Caco-2 (cell line): ENCODE data around the gene GLB1L. TPM values are rescaled to one million over a fixed set of nuclear protein-coding genes. Genes with fewer than 3 reads are reported as not detected.

Experiments used
- BruUV-seq: library from RNA; stranded (reverse); fragments of 400-500 nt; replicated peaks from 2 replicates; lab custom pipeline; 2021; lab: Mats Ljungman, UMichigan
- CTCF ChIA-PET: fragments of 300-600 bp; sonication (Branson Sonifier 250); formaldehyde crosslinking; loops from one replicate; lab custom pipeline; 2022; ENCODE audit warnings: antibody characterized with exemption; lab: Charles Lee
- POLR2A ChIA-PET: fragments of 300-600 bp; sonication (Branson Sonifier 250); formaldehyde crosslinking; loops from one replicate; lab custom pipeline; 2022; ENCODE audit warnings: antibody characterized with exemption; lab: Charles Lee
- DNase-seq, 2 experiments: peaks; one replicate each; pipeline versions ENCODE4 v3.0.0 to v3.0.0-alpha.2; 2020 to 2022
- H3K27me3 ChIP-seq: replicated peaks from 2 replicates; pipeline ENCODE4 v1.6.0; 2011; ENCODE audit warnings: low read length; ENCODE audit not compliant: control insufficient read depth, insufficient read depth
- H3K36me3 ChIP-seq: 2 replicates; pipeline ENCODE4 v1.5.1; 2011; ENCODE audit warnings: low read length; ENCODE audit not compliant: control insufficient read depth, insufficient read depth
- H3K4me1 ChIP-seq: fragments of 250-450 bp; sonication (Bioruptor Pico); 2 replicates; pipeline ENCODE4 v1.5.1; 2020; ENCODE audit warnings: mild to moderate bottlenecking
- H3K4me3 ChIP-seq: 2 replicates; pipeline ENCODE4 v1.5.1; 2011; ENCODE audit warnings: low read depth, mild to moderate bottlenecking, control low read depth, low read length
- H3K9me3 ChIP-seq: fragments of 250-450 bp; sonication (Bioruptor Pico); 2 replicates; pipeline ENCODE4 v1.5.1; 2020; ENCODE audit warnings: mild to moderate bottlenecking, moderate library complexity
- H3K27ac Mint-ChIP-seq: one replicate; pipeline ENCODE4 v1.8.0; 2022; ENCODE audit warnings: mixed read lengths; ENCODE audit not compliant: unreplicated experiment
- H3K27me3 Mint-ChIP-seq: one replicate; pipeline ENCODE4 v1.8.0; 2022; ENCODE audit warnings: mixed read lengths; ENCODE audit not compliant: insufficient read depth, unreplicated experiment
- H3K36me3 Mint-ChIP-seq: one replicate; pipeline ENCODE4 v1.8.0; 2022; ENCODE audit warnings: mild to moderate bottlenecking, mixed read lengths; ENCODE audit not compliant: insufficient read depth, unreplicated experiment
- H3K4me1 Mint-ChIP-seq: one replicate; pipeline ENCODE4 v1.8.0; 2022; ENCODE audit warnings: low read depth, mixed read lengths; ENCODE audit not compliant: unreplicated experiment
- H3K4me3 Mint-ChIP-seq: one replicate; pipeline ENCODE4 v1.8.0; 2022; ENCODE audit warnings: mild to moderate bottlenecking, moderate library complexity, mixed read lengths; ENCODE audit not compliant: unreplicated experiment
- H3K9me3 Mint-ChIP-seq: one replicate; pipeline ENCODE4 v1.8.0; 2022; ENCODE audit warnings: mixed read lengths; ENCODE audit not compliant: unreplicated experiment
- intact Hi-C: fragments of 100-400 bp; cut with micrococcal nuclease; formaldehyde crosslinking; loops from one replicate; pipeline ENCODE4 v1.10.0; 2022; ENCODE audit not compliant: unreplicated experiment
- total RNA-seq: library from RNA; stranded (reverse); gene quantifications from 2 replicates; pipeline ENCODE4 v1.2.3, GENCODE V29; 2022
- TF ChIP-seq, protein P1 (sequence below), 2 experiments: fragments of 200-600 bp in 1 of 2; IDR thresholded peaks; 1 replicate in 1 of 2; 2 replicates in 1 of 2; pipeline versions ENCODE4 v1.5.1 to v1.8.0; 2011 to 2022; ENCODE audit warnings: antibody characterized with exemption in 1 of 2, control low read depth in 1 of 2, inconsistent platforms in 1 of 2, low read depth in 1 of 2, low read length in 1 of 2, mild to moderate bottlenecking in 1 of 2, moderate library complexity in 1 of 2; ENCODE audit not compliant: insufficient read depth in 1 of 2, severe bottlenecking in 1 of 2, unreplicated experiment in 1 of 2

Gene GLB1L
- total RNA-seq, 1 experiment from 2014 or later: 3.3 TPM

DNA sequence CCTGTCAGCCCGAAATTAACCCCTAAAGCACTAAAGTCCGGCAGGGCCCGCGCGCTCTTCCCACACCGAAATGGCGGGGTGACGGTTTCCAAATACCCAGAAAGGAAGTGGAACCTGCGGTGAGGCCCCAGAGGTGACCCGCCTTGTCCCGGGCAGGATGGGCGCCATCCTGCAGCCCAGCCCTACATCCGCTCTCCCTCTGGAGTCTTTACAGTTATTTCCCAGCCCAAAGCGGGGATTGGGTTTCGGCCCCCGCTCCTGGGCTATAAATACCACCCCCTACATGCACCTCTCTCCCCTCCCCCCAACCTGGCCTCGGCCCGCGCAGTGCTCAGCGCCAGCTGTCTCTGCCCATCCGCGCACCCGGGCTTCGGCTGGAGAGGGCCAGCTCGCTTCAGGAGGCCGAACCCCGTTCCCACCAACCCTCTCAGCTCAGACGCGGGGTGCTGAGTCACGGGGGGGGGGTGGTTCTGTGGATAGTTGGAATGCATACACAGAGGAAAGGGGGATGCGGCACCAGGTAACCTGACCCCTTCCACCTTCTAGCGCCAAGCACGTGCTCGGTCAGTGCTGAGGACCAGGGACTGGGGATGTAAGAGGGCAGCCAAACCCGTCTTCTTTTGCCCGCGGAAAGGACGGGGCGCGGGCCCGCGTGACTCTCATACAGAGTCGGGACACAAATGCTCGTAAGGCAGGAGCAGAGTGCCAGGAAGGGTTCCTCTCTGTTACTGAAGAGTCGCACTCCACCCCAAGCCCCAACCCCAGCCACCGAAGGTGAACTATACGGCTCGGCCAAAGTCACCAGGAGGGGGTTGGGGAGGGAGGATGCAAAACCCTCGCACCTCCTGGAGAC is 7.9 kb upstream of the GLB1L start, which contains the start of gene TUBA4B:
TSS of gene TUBA4B (plus strand) at position 344 of the 853 bp plus-strand sequence. CDS start at position 509, 165 bp downstream.
- Histone ChIP-seq H3K4me1 (peaks cover 28% of the 10 kb centered on the region), H3K27me3 (no peaks in the 10 kb centered on the region), H3K36me3 (no peaks in the 10 kb centered on the region; the same call in 1 of the 2 replicates), H3K4me3 (peak within 1 kb of the TSS; percentile 48), H3K9me3 (no peaks in the 10 kb centered on the region)
- CTCF ChIA-PET: interaction anchor here (0.5 to 3.3 kb wide), 5 partner anchors 21 to 135 kb away, joined by 4 to 22 read pairs (median 4); partner anchors contain the start of genes DNPEP and ZFAND2B
- intact Hi-C loops: no loop called here
- H3K27ac Mint-ChIP-seq: no peak within 1 kb of the TSS
- H3K36me3 Mint-ChIP-seq: peaks cover 8% of the 10 kb centered on the region
- peaks cover 36% of the 10 kb centered on the region for H3K4me1 Mint-ChIP-seq
- TSS peak; percentile 58 for BruUV-seq
- DNase-seq: no peak
- POLR2A ChIA-PET: interaction anchor here (0.5 to 1.7 kb wide), 5 partner anchors 8 to 514 kb away, joined by 3 to 6 read pairs (median 3); partner anchors contain the start of genes ATG9A, CDK5R2, GLB1L and STK16
- peak within 1 kb of the TSS; percentile 62 for H3K4me3 Mint-ChIP-seq
- H3K27me3 Mint-ChIP-seq: peaks cover 4% of the 10 kb centered on the region
- TF ChIP-seq, protein P1, sequence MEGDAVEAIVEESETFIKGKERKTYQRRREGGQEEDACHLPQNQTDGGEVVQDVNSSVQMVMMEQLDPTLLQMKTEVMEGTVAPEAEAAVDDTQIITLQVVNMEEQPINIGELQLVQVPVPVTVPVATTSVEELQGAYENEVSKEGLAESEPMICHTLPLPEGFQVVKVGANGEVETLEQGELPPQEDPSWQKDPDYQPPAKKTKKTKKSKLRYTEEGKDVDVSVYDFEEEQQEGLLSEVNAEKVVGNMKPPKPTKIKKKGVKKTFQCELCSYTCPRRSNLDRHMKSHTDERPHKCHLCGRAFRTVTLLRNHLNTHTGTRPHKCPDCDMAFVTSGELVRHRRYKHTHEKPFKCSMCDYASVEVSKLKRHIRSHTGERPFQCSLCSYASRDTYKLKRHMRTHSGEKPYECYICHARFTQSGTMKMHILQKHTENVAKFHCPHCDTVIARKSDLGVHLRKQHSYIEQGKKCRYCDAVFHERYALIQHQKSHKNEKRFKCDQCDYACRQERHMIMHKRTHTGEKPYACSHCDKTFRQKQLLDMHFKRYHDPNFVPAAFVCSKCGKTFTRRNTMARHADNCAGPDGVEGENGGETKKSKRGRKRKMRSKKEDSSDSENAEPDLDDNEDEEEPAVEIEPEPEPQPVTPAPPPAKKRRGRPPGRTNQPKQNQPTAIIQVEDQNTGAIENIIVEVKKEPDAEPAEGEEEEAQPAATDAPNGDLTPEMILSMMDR (IDR thresholded peaks at IDR 0.05; ENCODE audit: insufficient read depth in 1 of 2, low read depth in 1 of 2, low read length in 1 of 2, severe bottlenecking in 1 of 2, unreplicated experiment in 1 of 2): no peak
- no peaks in the 10 kb centered on the region for H3K9me3 Mint-ChIP-seq

DNA sequence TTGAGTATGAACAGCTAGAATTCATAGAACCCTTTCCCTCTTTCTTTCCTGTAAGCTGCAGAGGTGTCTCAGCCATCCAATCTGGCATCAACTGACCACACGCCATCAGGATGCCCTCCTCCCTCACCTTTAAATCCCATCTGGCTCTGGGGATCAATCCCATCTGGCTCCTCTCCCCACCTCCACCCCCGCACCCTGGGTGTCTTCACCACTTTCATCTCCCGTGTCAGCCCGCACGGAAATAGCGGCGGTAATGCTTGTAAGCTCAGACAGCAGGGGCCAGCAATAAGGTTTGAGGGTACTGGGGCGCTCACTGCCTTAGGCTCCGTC is 7.3 kb upstream of the GLB1L start:
- Mint-ChIP-seq H3K4me1 (peaks cover 37% of the 10 kb centered on the region), H3K27ac (no peak overlapping the region), H3K9me3 (no peaks in the 10 kb centered on the region), H3K4me3 (no peak overlapping the region), H3K36me3 (peaks cover 8% of the 10 kb centered on the region), H3K27me3 (peaks cover 4% of the 10 kb centered on the region)
- Histone ChIP-seq H3K36me3 (no peaks in the 10 kb centered on the region; the same call in 1 of the 2 replicates), H3K27me3 (no peaks in the 10 kb centered on the region), H3K4me1 (peaks cover 31% of the 10 kb centered on the region), H3K4me3 (no peak overlapping the region; the same call in 1 of the 2 replicates), H3K9me3 (no peaks in the 10 kb centered on the region)
- DNase-seq: no peak
- CTCF ChIA-PET: interaction anchor here (0.5 to 3.3 kb wide), 4 partner anchors 22 to 135 kb away, joined by 4 to 22 read pairs (median 5); partner anchors contain the start of gene DNPEP
- intact Hi-C loops: no loop called here
- BruUV-seq: no TSS peak
- TF ChIP-seq, protein P1 (IDR thresholded peaks at IDR 0.05; ENCODE audit: insufficient read depth in 1 of 2, low read depth in 1 of 2, low read length in 1 of 2, severe bottlenecking in 1 of 2, unreplicated experiment in 1 of 2): no peak
- POLR2A ChIA-PET: interaction anchor here (0.6 kb wide), 2 partner anchors 293 to 513 kb away, joined by 3 to 6 read pairs; partner anchors contain the start of gene CDK5R2

DNA sequence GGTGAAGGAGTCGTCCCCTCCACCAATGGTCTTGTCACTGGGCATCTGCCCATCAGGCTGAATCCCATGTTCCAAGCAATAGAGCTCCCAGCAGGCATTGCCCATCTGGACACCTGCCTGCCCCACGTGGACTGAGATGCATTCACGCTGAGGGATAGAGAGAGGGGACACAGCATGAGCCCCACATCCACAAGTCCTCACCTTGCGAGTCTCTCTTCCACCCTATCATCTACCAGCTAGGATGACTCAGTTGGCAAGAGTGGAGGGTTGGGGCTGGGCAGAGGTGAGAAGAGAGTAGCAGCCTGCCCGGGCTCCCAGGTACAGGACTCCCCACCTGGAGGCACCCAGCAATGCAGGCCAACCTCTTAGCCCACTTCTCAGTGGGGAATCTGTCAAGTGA is 6.8 kb upstream of the GLB1L start:
- no peak overlapping the region for H3K27ac Mint-ChIP-seq
- H3K4me1 Mint-ChIP-seq: peaks cover 37% of the 10 kb centered on the region
- no peaks in the 10 kb centered on the region for H3K9me3 ChIP-seq
- TF ChIP-seq, protein P1 (IDR thresholded peaks at IDR 0.05; ENCODE audit: insufficient read depth in 1 of 2, low read depth in 1 of 2, low read length in 1 of 2, severe bottlenecking in 1 of 2, unreplicated experiment in 1 of 2): no peak
- BruUV-seq: no TSS peak
- ChIA-PET POLR2A (interaction anchor here (0.6 kb wide), 1 partner anchor 136 kb away, joined by 3 read pairs; the partner anchor contains the start of gene DNPEP), CTCF (interaction anchor here (0.9 to 3.3 kb wide), 2 partner anchors 22 to 43 kb away, joined by 5 to 22 read pairs; no protein-coding TSS in a partner anchor)
- peaks cover 8% of the 10 kb centered on the region for H3K36me3 Mint-ChIP-seq
- peaks cover 4% of the 10 kb centered on the region for H3K27me3 Mint-ChIP-seq
- H3K4me3 Mint-ChIP-seq: no peak overlapping the region
- no peaks in the 10 kb centered on the region for H3K27me3 ChIP-seq
- no peaks in the 10 kb centered on the region; the same call in 1 of the 2 replicates for H3K36me3 ChIP-seq
- DNase-seq: no peak
- no peaks in the 10 kb centered on the region for H3K9me3 Mint-ChIP-seq
- peaks cover 31% of the 10 kb centered on the region for H3K4me1 ChIP-seq
- intact Hi-C loops: no loop called here
- H3K4me3 ChIP-seq: no peak overlapping the region
